H1 (cell line): ENCODE measurements around the gene SMOC2. TPM values are rescaled to one million over a fixed set of nuclear protein-coding genes. Genes with fewer than 3 reads are reported as not detected.

ENCODE experiments used
- CTCF ChIA-PET: fragments of 300-600 bp; sonication (Branson Sonifier 250); formaldehyde crosslinking; loops from one replicate; lab custom pipeline; 2021; ENCODE audit not compliant: partially characterized antibody; lab: Charles Lee
- POLR2A ChIA-PET: fragments of 300-600 bp; sonication (Branson Sonifier 250); formaldehyde crosslinking; loops from one replicate; lab custom pipeline; 2021; ENCODE audit warnings: inconsistent platforms; ENCODE audit not compliant: partially characterized antibody; lab: Charles Lee
- DNase-seq, 2 experiments: peaks; one replicate each; pipeline versions ENCODE4 v3.0.0 to v3.0.0-alpha.2; 2010 to 2022; ENCODE audit warnings: low spot score in 2 of 2, low read depth in 1 of 2, mixed read lengths in 1 of 2
- FAIRE-seq: peaks from 2 replicates; lab custom pipeline; 2011; peaks lifted over from hg19 to GRCh38; lab: Jason Lieb, UNC
- H2AFZ ChIP-seq: 2 replicates; pipeline ENCODE4 v1.8.1; 2012; ENCODE audit warnings: low read length, inconsistent platforms
- H2AK5ac ChIP-seq: 2 replicates; pipeline ENCODE4 v1.6.1; 2013; ENCODE audit warnings: low read depth, low read length
- H2BK120ac ChIP-seq: replicated peaks from 2 replicates; pipeline ENCODE3; 2013; ENCODE audit warnings: low read depth, low read length, inconsistent platforms
- H2BK12ac ChIP-seq: 2 replicates; pipeline ENCODE4 v1.6.1; 2013; ENCODE audit warnings: low read depth, low read length
- H2BK15ac ChIP-seq: 2 replicates; pipeline ENCODE4 v1.6.1; 2013; ENCODE audit warnings: low read length
- H2BK20ac ChIP-seq: 2 replicates; pipeline ENCODE4 v1.6.1; 2013; ENCODE audit warnings: low read length
- H2BK5ac ChIP-seq: 2 replicates; pipeline ENCODE4 v1.6.1; 2013; ENCODE audit warnings: low read depth, low read length
- H3K14ac ChIP-seq: 2 replicates; pipeline ENCODE4 v1.6.1; 2013; ENCODE audit warnings: inconsistent platforms; ENCODE audit not compliant: insufficient read length
- H3K18ac ChIP-seq: 2 replicates; pipeline ENCODE4 v1.6.1; 2013; ENCODE audit warnings: low read length; ENCODE audit errors: extremely low read depth
- H3K23ac ChIP-seq: 2 replicates; pipeline ENCODE4 v1.6.1; 2013; ENCODE audit warnings: inconsistent platforms; ENCODE audit not compliant: insufficient read length
- H3K23me2 ChIP-seq: 2 replicates; pipeline ENCODE4 v1.6.1; 2013; ENCODE audit warnings: low read depth, low read length
- H3K27ac ChIP-seq: 2 replicates; pipeline ENCODE4 v1.6.1; 2011; ENCODE audit warnings: low read depth, low read length, inconsistent platforms
- H3K27me3 ChIP-seq, 4 experiments: replicated peaks in 1 of 4; 1 replicate in 1 of 4; 2 replicates in 3 of 4; pipeline versions ENCODE4 v1.6.1 to v1.8.1; 2011 to 2013; ENCODE audit warnings: low read length in 3 of 4, mild to moderate bottlenecking in 3 of 4, inconsistent platforms in 2 of 4, mixed read lengths in 2 of 4, moderate library complexity in 1 of 4; ENCODE audit not compliant: control insufficient read depth in 3 of 4, insufficient read depth in 3 of 4; ENCODE audit errors: extremely low read depth in 1 of 4
- H3K36me3 ChIP-seq, 4 experiments: 2 replicates each; pipeline versions ENCODE4 v1.6.1 to v1.8.1; 2011 to 2013; ENCODE audit warnings: mild to moderate bottlenecking in 4 of 4, low read length in 3 of 4, moderate library complexity in 2 of 4, control low read depth in 1 of 4, inconsistent platforms in 1 of 4; ENCODE audit not compliant: insufficient read depth in 4 of 4, control insufficient read depth in 2 of 4
- H3K4ac ChIP-seq: replicated peaks from 2 replicates; pipeline ENCODE3; 2013; ENCODE audit warnings: low read length, low read depth, mixed read lengths, inconsistent platforms; ENCODE audit not compliant: insufficient read length
- H3K4me1 ChIP-seq, 4 experiments: replicated peaks in 1 of 4; 1 replicate in 1 of 4; 2 replicates in 3 of 4; pipeline versions ENCODE4 v1.6.1 to v1.8.1; 2011 to 2013; ENCODE audit warnings: low read length in 3 of 4, inconsistent platforms in 2 of 4, mixed read lengths in 1 of 4; ENCODE audit not compliant: insufficient read depth in 4 of 4, control insufficient read depth in 3 of 4
- H3K4me2 ChIP-seq, 2 experiments: 2 replicates each; pipeline versions ENCODE4 v1.6.1 to v1.8.1; 2011 to 2013; ENCODE audit warnings: low read depth in 2 of 2, low read length in 2 of 2, control low read depth in 1 of 2, inconsistent platforms in 1 of 2, mild to moderate bottlenecking in 1 of 2; ENCODE audit not compliant: insufficient read depth in 1 of 2
- H3K4me3 ChIP-seq, 4 experiments: fragments of 200-600, 300-600 bp in 1 of 4; sonication (generic), shearing (Covaris generic), sonication (Bioruptor Twin) in 1 of 4; 2 replicates each; pipeline versions ENCODE4 v1.5.1 to v1.8.1; 2011 to 2016; ENCODE audit warnings: low read length in 4 of 4, low read depth in 3 of 4, control low read depth in 2 of 4, inconsistent platforms in 2 of 4, mild to moderate bottlenecking in 2 of 4, mixed read lengths in 1 of 4, moderate library complexity in 1 of 4; ENCODE audit not compliant: insufficient read depth in 2 of 4; ENCODE audit errors: extremely low read depth in 1 of 4
- H3K56ac ChIP-seq: replicated peaks from 2 replicates; pipeline ENCODE3; 2013; ENCODE audit warnings: low read depth, mild to moderate bottlenecking, mixed read lengths, low read length, inconsistent platforms; ENCODE audit not compliant: insufficient read length
- H3K79me1 ChIP-seq: 2 replicates; pipeline ENCODE4 v1.6.1; 2013; ENCODE audit warnings: low read depth, low read length, control low read depth
- H3K79me2 ChIP-seq, 2 experiments: 2 replicates each; pipeline versions ENCODE4 v1.6.1 to v1.8.1; 2012 to 2013; ENCODE audit warnings: low read length in 2 of 2, mild to moderate bottlenecking in 2 of 2, inconsistent platforms in 1 of 2; ENCODE audit not compliant: insufficient read depth in 2 of 2, control insufficient read depth in 1 of 2
- H3K9ac ChIP-seq, 4 experiments: replicated peaks in 1 of 4; 1 replicate in 1 of 4; 2 replicates in 3 of 4; pipeline versions ENCODE4 v1.6.1 to v1.8.1; 2011 to 2013; ENCODE audit warnings: low read depth in 3 of 4, low read length in 3 of 4, control low read depth in 2 of 4, mild to moderate bottlenecking in 2 of 4, moderate library complexity in 2 of 4, inconsistent platforms in 1 of 4; ENCODE audit errors: extremely low read depth in 1 of 4
- H3K9me3 ChIP-seq, 2 experiments: 2 replicates each; pipeline versions ENCODE4 v1.6.1 to v1.8.1; 2012 to 2013; ENCODE audit warnings: mild to moderate bottlenecking in 2 of 2, moderate library complexity in 2 of 2, control low read depth in 1 of 2, inconsistent platforms in 1 of 2, low read depth in 1 of 2, low read length in 1 of 2, mixed read lengths in 1 of 2; ENCODE audit not compliant: insufficient read depth in 2 of 2
- H4K20me1 ChIP-seq, 2 experiments: replicated peaks in 1 of 2; 2 replicates each; pipeline versions ENCODE3 to v1.8.1; 2011 to 2013; ENCODE audit warnings: inconsistent platforms in 2 of 2, low read length in 2 of 2, mild to moderate bottlenecking in 1 of 2; ENCODE audit not compliant: insufficient read depth in 2 of 2, control insufficient read depth in 1 of 2
- H4K5ac ChIP-seq: 2 replicates; pipeline ENCODE4 v1.6.1; 2013; ENCODE audit warnings: low read length, low read depth, mixed read lengths, inconsistent platforms; ENCODE audit not compliant: insufficient read length
- H4K8ac ChIP-seq: 2 replicates; pipeline ENCODE4 v1.8.0; 2013; ENCODE audit warnings: mild to moderate bottlenecking, moderate library complexity, low read length, inconsistent platforms; ENCODE audit not compliant: insufficient read depth; ENCODE audit errors: extremely low read depth
- H4K91ac ChIP-seq: replicated peaks from 2 replicates; pipeline ENCODE3; 2013; ENCODE audit warnings: low read length, mixed read lengths, inconsistent platforms; ENCODE audit not compliant: insufficient read length
- ATF3 ChIP-seq: IDR thresholded peaks from 2 replicates; pipeline ENCODE4 v1.6.1; 2011; ENCODE audit warnings: low read depth, mild to moderate bottlenecking, low read length; ENCODE audit not compliant: insufficient read depth
- CHD2 ChIP-seq: IDR thresholded peaks from 2 replicates; pipeline ENCODE4 v1.6.1; 2012; ENCODE audit warnings: low read length, improper control_type of control experiment
- EP300 ChIP-seq, 2 experiments: IDR thresholded peaks; 1 replicate in 1 of 2; 2 replicates in 1 of 2; pipeline ENCODE4 v1.6.1; 2011 to 2012; ENCODE audit warnings: low read depth in 2 of 2, low read length in 2 of 2, mild to moderate bottlenecking in 2 of 2, borderline replicate concordance in 1 of 2, inconsistent platforms in 1 of 2, moderate library complexity in 1 of 2
- JUN ChIP-seq: IDR thresholded peaks from 2 replicates; pipeline ENCODE4 v1.6.1; 2011; ENCODE audit warnings: low read depth, mild to moderate bottlenecking, improper control_type of control experiment, low read length
- KDM1A ChIP-seq: fragments of 200-600, 300-600 bp; sonication (generic); IDR thresholded peaks from 2 replicates; pipeline ENCODE4 v1.7.1; 2016; ENCODE audit warnings: mild to moderate bottlenecking, low read length, borderline replicate concordance
- SIX5 ChIP-seq: IDR thresholded peaks from 2 replicates; pipeline ENCODE4 v1.6.1; 2011; ENCODE audit warnings: mild to moderate bottlenecking, low read depth, low read length
- TCF12 ChIP-seq: IDR thresholded peaks from 2 replicates; pipeline ENCODE4 v1.6.1; 2011; ENCODE audit warnings: low read depth, mild to moderate bottlenecking, low read length
- ZNF274 ChIP-seq: IDR thresholded peaks from 2 replicates; pipeline ENCODE4 v1.7.0; 2012; ENCODE audit warnings: low read length, borderline replicate concordance; ENCODE audit errors: extremely low read depth
- WGBS, 2 experiments: shearing (Covaris generic) in 1 of 2; methylation state at CpG; one replicate each; pipeline versions ENCODE4 v1.1.6 to v1.1.7; 2013 to 2015; ENCODE audit warnings: low lambda C conversion rate in 2 of 2, mixed read lengths in 2 of 2, inconsistent platforms in 1 of 2, low coverage in 1 of 2, missing lambda C conversion rate in 1 of 2; ENCODE audit not compliant: insufficient replicate concordance in 2 of 2, insufficient coverage in 1 of 2, insufficient read length in 1 of 2; ENCODE audit errors: extremely low coverage in 1 of 2, missing lambda C conversion rate in 1 of 2; 5-methylcytosine and 5-hydroxymethylcytosine counted together
- polyA plus RNA-seq, 7 experiments: library from polyadenylated mRNA; depleted of rRNA in 3 of 7; stranded (reverse) in 5 of 7; unstranded in 2 of 7; fragments of >200 nt in 5 of 7; fragments of 200-250 nt in 2 of 7; gene quantifications; 1 replicate in 5 of 7; 2 replicates in 1 of 7; 4 replicates in 1 of 7; pipeline versions ENCODE4 v1.2.1 to v1.2.3, GENCODE V29; 2011 to 2013; ENCODE audit warnings: missing spikeins in 2 of 7, mixed read lengths in 2 of 7
- total RNA-seq: library from RNA; stranded (reverse); fragmentation: NEBNext Ultra II Directional; extraction: Animal tissue kit (Norgen Biotek cat#: 25700); gene quantifications from 2 replicates; pipeline ENCODE4 v1.2.1, GENCODE V29; 2021

SMOC2 gene
- total and polyA plus RNA-seq, 2 of the 8 experiments (the other 6 are each of a cell fraction or from before 2014, with no cell fraction given) = 7.7 to 8.5 TPM

DNA sequence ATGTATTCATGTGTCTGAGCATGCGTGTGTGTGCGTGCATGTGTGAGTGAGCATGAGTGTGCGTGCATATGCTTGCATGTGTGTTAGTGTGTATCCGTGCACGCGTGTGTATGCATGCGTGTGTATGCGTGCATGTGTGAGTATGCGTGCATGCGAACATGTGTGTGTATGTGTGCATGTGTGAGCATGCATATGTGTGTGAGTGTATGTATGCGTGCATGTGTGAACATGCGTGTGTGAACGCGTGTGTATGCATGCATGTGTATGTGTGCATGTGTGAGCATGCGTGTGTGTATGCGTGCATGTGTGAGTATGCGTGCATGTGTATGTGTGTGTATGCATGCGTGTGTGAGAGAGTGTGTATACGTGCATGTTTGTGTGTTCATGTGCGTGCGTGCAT, 77.9 kb downstream of the SMOC2 start:
- TF ChIP-seq TCF12 (no peak), CHD2 (no peak), ATF3 (no peak), SIX5 (no peak), JUN (no peak), KDM1A (no peak), ZNF274 (no peak), EP300 (IDR thresholded peaks at IDR 0.05; ENCODE audit: borderline replicate concordance in 1 of 2, low read depth in 2 of 2, low read length in 2 of 2) (no peak)
- Histone ChIP-seq H3K27ac (no peak overlapping the region), H2BK20ac (no peak overlapping the region), H2AK5ac (peak overlapping the region; percentile 89; the same call in 1 of the 2 replicates), H2BK5ac (peak overlapping the region; percentile 68), H3K9me3 (peaks cover 0 to 4% of the 10 kb centered on the region in 2 experiments; a peak in 1 of 4 replicates), H4K20me1 (peaks cover 0 to 7% of the 10 kb centered on the region in 2 experiments), H3K18ac (no peak overlapping the region), H3K27me3 (no peaks in the 10 kb centered on the region), H3K4me1 (0 out of 7 replicates have a peak, but pooled peaks cover 0 to 3% (median 0%) of the 10 kb centered on the region in 4 experiments), H3K23me2 (peaks cover 8% of the 10 kb centered on the region), H3K4me3 (no peak overlapping the region), H4K91ac (peak overlapping the region; percentile 12), H3K14ac (no peak overlapping the region), H3K36me3 (no peaks in the 10 kb centered on the region; a peak in 1 of 8 replicates), H4K5ac (no peak overlapping the region), H3K56ac (no peak overlapping the region), H3K79me2 (no peaks in the 10 kb centered on the region), H3K4ac (no peak overlapping the region), H3K4me2 (no peak overlapping the region), H3K79me1 (no peaks in the 10 kb centered on the region), H3K23ac (no peak overlapping the region), H3K9ac (no peak overlapping the region; a peak in 1 of 7 replicates), H2AFZ (no peak overlapping the region), H2BK12ac (peak overlapping the region; percentile 27; the same call in 1 of the 2 replicates), H2BK15ac (no peak overlapping the region), H2BK120ac (peak overlapping the region; percentile 29), H4K8ac (no peak overlapping the region)
- FAIRE-seq (no peak), DNase-seq (no peak)
- 87% methylated on average over 21 of the region's 21 CpGs; no CpG with 5 or more reads in 1 of the 2 experiments for WGBS, 2 experiments
- POLR2A ChIA-PET = no interaction called here
- CTCF ChIA-PET = no interaction called here
